Liver (tissue), 9 donors: ENCODE data around the gene PLA2G6. TPM values are rescaled to one million over a fixed set of nuclear protein-coding genes. Genes with fewer than 3 reads are reported as not detected.

ENCODE experiments used
- DNase-seq: peaks from one replicate; pipeline ENCODE4 v3.0.0-alpha.2; 2017; ENCODE audit warnings: low spot score
- H3K27ac ChIP-seq, 2 donors: one replicate each; pipeline ENCODE4 v1.7.0; 2013; ENCODE audit warnings: inconsistent platforms in 2 of 2, low read length in 2 of 2, control low read depth in 1 of 2, low read depth in 1 of 2, mild to moderate bottlenecking in 1 of 2
- H3K27me3 ChIP-seq, 4 donors: one replicate each; pipeline versions ENCODE4 v1.6.1 to v1.7.0; 2013; ENCODE audit warnings: low read length in 3 of 4, inconsistent platforms in 1 of 4, mild to moderate bottlenecking in 1 of 4, moderate library complexity in 1 of 4; ENCODE audit not compliant: control insufficient read depth in 4 of 4, insufficient read depth in 4 of 4
- H3K36me3 ChIP-seq, 4 donors: one replicate each; pipeline versions ENCODE4 v1.6.1 to v1.7.0; 2013; ENCODE audit warnings: low read length in 3 of 4, mild to moderate bottlenecking in 3 of 4, low read depth in 1 of 4, moderate library complexity in 1 of 4; ENCODE audit not compliant: control insufficient read depth in 4 of 4, insufficient read depth in 3 of 4
- H3K4me1 ChIP-seq, 4 donors: one replicate each; pipeline versions ENCODE4 v1.6.1 to v1.7.0; 2013; ENCODE audit warnings: low read length in 3 of 4, mild to moderate bottlenecking in 3 of 4, moderate library complexity in 1 of 4; ENCODE audit not compliant: control insufficient read depth in 4 of 4, insufficient read depth in 4 of 4
- H3K4me3 ChIP-seq, 3 donors: one replicate each; pipeline versions ENCODE4 v1.6.1 to v1.7.0; 2013; ENCODE audit warnings: low read length in 3 of 3, control low read depth in 1 of 3, low read depth in 1 of 3, mild to moderate bottlenecking in 1 of 3
- H3K9ac ChIP-seq, 2 donors: one replicate each; pipeline ENCODE4 v1.7.0; 2013; ENCODE audit warnings: low read length in 2 of 2, mild to moderate bottlenecking in 2 of 2, moderate library complexity in 2 of 2, control low read depth in 1 of 2, low read depth in 1 of 2
- H3K9me3 ChIP-seq, 4 donors: one replicate each; pipeline versions ENCODE4 v1.6.1 to v1.7.0; 2013; ENCODE audit warnings: low read length in 3 of 4; ENCODE audit not compliant: control insufficient read depth in 4 of 4
- ATF3 ChIP-seq: IDR thresholded peaks from 2 replicates; pipeline ENCODE4 v1.6.1; 2016; ENCODE audit warnings: antibody characterized with exemption
- EGR1 ChIP-seq, 2 donors: IDR thresholded peaks; 2 replicates each; pipeline ENCODE4 v1.6.1; 2016 to 2018; ENCODE audit warnings: antibody characterized with exemption in 2 of 2, low read depth in 2 of 2
- FOXA1 ChIP-seq: IDR thresholded peaks from 2 replicates; pipeline ENCODE4 v1.6.1; 2016; ENCODE audit warnings: antibody characterized with exemption
- FOXA2 ChIP-seq: IDR thresholded peaks from 2 replicates; pipeline ENCODE4 v1.6.1; 2016; ENCODE audit warnings: antibody characterized with exemption
- GABPA ChIP-seq, 2 donors: IDR thresholded peaks in 1 of 2; conservative IDR thresholded peaks in 1 of 2; 2 replicates each; pipeline ENCODE4 v1.6.1; 2016; ENCODE audit warnings: antibody characterized with exemption in 2 of 2, mild to moderate bottlenecking in 1 of 2, moderate library complexity in 1 of 2
- HNF4A ChIP-seq, 2 donors: conservative IDR thresholded peaks; 2 replicates each; pipeline ENCODE4 v1.6.1; 2016; ENCODE audit warnings: antibody characterized with exemption in 2 of 2, mild to moderate bottlenecking in 2 of 2
- HNF4G ChIP-seq: IDR thresholded peaks from 2 replicates; pipeline ENCODE4 v1.6.1; 2016; ENCODE audit warnings: antibody characterized with exemption
- JUND ChIP-seq, 2 donors: IDR thresholded peaks; 2 replicates each; pipeline ENCODE4 v1.6.1; 2016; ENCODE audit warnings: antibody characterized with exemption in 2 of 2
- NR2F2 ChIP-seq: IDR thresholded peaks from 2 replicates; pipeline ENCODE4 v1.6.1; 2016; ENCODE audit warnings: antibody characterized with exemption
- RAD21 ChIP-seq, 2 donors: IDR thresholded peaks; 2 replicates each; pipeline ENCODE4 v1.6.1; 2016; ENCODE audit warnings: antibody characterized with exemption in 2 of 2, mild to moderate bottlenecking in 2 of 2
- REST ChIP-seq: IDR thresholded peaks from 2 replicates; pipeline ENCODE4 v1.6.1; 2016; ENCODE audit warnings: antibody characterized with exemption, mild to moderate bottlenecking
- RXRA ChIP-seq, 2 donors: IDR thresholded peaks; 2 replicates each; pipeline ENCODE4 v1.6.1; 2017 to 2018; ENCODE audit warnings: antibody characterized with exemption in 2 of 2, mild to moderate bottlenecking in 1 of 2
- SP1 ChIP-seq: IDR thresholded peaks from 2 replicates; pipeline ENCODE4 v1.6.1; 2018; ENCODE audit warnings: antibody characterized with exemption, mild to moderate bottlenecking
- TAF1 ChIP-seq: conservative IDR thresholded peaks from 2 replicates; pipeline ENCODE4 v1.6.1; 2016; ENCODE audit warnings: antibody characterized with exemption, mild to moderate bottlenecking
- YY1 ChIP-seq: IDR thresholded peaks from 2 replicates; pipeline ENCODE4 v1.6.1; 2016; ENCODE audit warnings: antibody characterized with exemption, mild to moderate bottlenecking
- WGBS: extraction: QIAGEN DNeasy Blood & Tissue Kit; methylation state at CpG from one replicate; pipeline ENCODE4 v1.1.7; 2013; 5-methylcytosine and 5-hydroxymethylcytosine counted together
- polyA plus RNA-seq, 2 donors: library from polyadenylated mRNA; stranded (reverse) in 1 of 2; unstranded in 1 of 2; fragments of 200-250 nt in 1 of 2; fragments of >200 nt in 1 of 2; fragmentation: Nextera tagmentation in 1 of 2; extraction: Ambion mirVana in 1 of 2; gene quantifications; one replicate each; pipeline versions ENCODE4 v1.2.1 to v1.2.3, GENCODE V29; 2013 to 2015
- total RNA-seq, 2 donors: library from RNA; depleted of rRNA; stranded (reverse); fragments of >200 nt; gene quantifications; one replicate each; pipeline ENCODE4 v1.2.3, GENCODE V29; 2014
- TF ChIP-seq, protein P1 (sequence below): IDR thresholded peaks from 2 replicates; pipeline ENCODE4 v1.6.1; 2016; ENCODE audit warnings: antibody characterized with exemption
- TF ChIP-seq, protein P2 (sequence below): IDR thresholded peaks from 2 replicates; pipeline ENCODE4 v1.6.1; 2016; ENCODE audit warnings: antibody characterized with exemption
- TF ChIP-seq, protein P3 (sequence below): fragments of 150-350 bp; IDR thresholded peaks from 2 replicates; pipeline ENCODE4 v1.5.1; 2017; ENCODE audit warnings: improper control_type of control experiment, low read depth, low read length; ENCODE audit not compliant: missing input control
- donor health status: healthy.
- donor health status: healthy.
- donor health status: healthy.
- donor health status: healthy.
- donor health status: healthy.

Gene PLA2G6
- total and polyA plus RNA-seq, 4 donors = 5.7 to 9.0 (median 7.2) TPM

GRCh38 chr22:38196791-38197419 is 15.3 kb upstream of the PLA2G6 start:
- WGBS = 83% methylated on average over 19 of the region's 19 CpGs
- Histone ChIP-seq H3K9ac (no peak overlapping the region), H3K36me3 (no peaks in the 10 kb centered on the region), H3K27me3 (no peaks in the 10 kb centered on the region), H3K27ac (no peak overlapping the region), H3K9me3 (no peaks in the 10 kb centered on the region), H3K4me1 (peaks cover 12 to 23% (median 16%) of the 10 kb centered on the region in 4 donors), H3K4me3 (no peak overlapping the region)
- TF ChIP-seq FOXA2 (no peak), TAF1 (no peak)
- DNase-seq = no peak

DNA sequence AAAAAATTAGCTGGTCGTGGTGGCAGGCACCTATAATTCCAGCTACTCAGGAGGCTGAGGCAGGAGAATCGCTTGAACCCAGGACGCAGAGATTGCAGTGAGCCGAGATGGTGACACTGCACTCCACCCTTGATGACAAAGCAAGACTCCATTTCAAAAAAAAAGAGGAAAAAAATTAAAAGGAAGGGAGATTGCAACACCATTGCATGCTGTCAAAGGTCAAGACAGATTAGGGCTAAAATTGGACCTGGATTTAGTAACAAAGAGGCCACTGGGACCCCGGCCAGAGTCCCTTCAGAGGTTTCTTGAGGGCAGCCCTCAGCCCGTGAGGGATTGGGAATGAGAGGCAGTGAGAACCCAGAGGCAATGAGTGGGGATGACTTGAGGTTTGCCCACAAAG is 11.9 kb upstream of the PLA2G6 start:
- no peak for DNase-seq
- no peak overlapping the region for H3K4me3 ChIP-seq
- peak overlapping the region in 1 of 2 donors; percentile 27 for H3K27ac ChIP-seq
- 9% methylated on average over 6 of the region's 6 CpGs for WGBS
- no peak overlapping the region for H3K9ac ChIP-seq
- H3K4me1 ChIP-seq = peaks cover 19 to 33% (median 25%) of the 10 kb centered on the region in 4 donors
- H3K27me3 ChIP-seq = no peaks in the 10 kb centered on the region
- peak; percentile 81 for TF ChIP-seq SP1
- peak; percentile 45 for TF ChIP-seq FOXA2
- TF ChIP-seq, protein P1, sequence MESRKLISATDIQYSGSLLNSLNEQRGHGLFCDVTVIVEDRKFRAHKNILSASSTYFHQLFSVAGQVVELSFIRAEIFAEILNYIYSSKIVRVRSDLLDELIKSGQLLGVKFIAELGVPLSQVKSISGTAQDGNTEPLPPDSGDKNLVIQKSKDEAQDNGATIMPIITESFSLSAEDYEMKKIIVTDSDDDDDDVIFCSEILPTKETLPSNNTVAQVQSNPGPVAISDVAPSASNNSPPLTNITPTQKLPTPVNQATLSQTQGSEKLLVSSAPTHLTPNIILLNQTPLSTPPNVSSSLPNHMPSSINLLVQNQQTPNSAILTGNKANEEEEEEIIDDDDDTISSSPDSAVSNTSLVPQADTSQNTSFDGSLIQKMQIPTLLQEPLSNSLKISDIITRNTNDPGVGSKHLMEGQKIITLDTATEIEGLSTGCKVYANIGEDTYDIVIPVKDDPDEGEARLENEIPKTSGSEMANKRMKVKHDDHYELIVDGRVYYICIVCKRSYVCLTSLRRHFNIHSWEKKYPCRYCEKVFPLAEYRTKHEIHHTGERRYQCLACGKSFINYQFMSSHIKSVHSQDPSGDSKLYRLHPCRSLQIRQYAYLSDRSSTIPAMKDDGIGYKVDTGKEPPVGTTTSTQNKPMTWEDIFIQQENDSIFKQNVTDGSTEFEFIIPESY = peak; percentile 81
- peak; percentile 80 for TF ChIP-seq HNF4G
- peak; percentile 99 for TF ChIP-seq NR2F2
- TF ChIP-seq JUND (IDR thresholded peaks at IDR 0.05) = peak; percentile 49 to 91
- TF ChIP-seq RAD21 (IDR thresholded peaks at IDR 0.05) = peak; percentile 56 to 64
- TF ChIP-seq, protein P2, sequence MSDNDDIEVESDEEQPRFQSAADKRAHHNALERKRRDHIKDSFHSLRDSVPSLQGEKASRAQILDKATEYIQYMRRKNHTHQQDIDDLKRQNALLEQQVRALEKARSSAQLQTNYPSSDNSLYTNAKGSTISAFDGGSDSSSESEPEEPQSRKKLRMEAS = peak; percentile 79
- TF ChIP-seq RXRA (IDR thresholded peaks at IDR 0.05) = peak; percentile 94 to 96
- TF ChIP-seq REST = peak; percentile 39
- TF ChIP-seq ATF3 = peak; percentile 62
- TF ChIP-seq TAF1 = no peak
- peak; percentile 46 for TF ChIP-seq FOXA1
- peak; percentile 83 for TF ChIP-seq YY1
- peak in 1 of 2 donors; percentile 46 for TF ChIP-seq EGR1 (IDR thresholded peaks at IDR 0.05; ENCODE audit: low read depth in 2 of 2)
- TF ChIP-seq, protein P3, sequence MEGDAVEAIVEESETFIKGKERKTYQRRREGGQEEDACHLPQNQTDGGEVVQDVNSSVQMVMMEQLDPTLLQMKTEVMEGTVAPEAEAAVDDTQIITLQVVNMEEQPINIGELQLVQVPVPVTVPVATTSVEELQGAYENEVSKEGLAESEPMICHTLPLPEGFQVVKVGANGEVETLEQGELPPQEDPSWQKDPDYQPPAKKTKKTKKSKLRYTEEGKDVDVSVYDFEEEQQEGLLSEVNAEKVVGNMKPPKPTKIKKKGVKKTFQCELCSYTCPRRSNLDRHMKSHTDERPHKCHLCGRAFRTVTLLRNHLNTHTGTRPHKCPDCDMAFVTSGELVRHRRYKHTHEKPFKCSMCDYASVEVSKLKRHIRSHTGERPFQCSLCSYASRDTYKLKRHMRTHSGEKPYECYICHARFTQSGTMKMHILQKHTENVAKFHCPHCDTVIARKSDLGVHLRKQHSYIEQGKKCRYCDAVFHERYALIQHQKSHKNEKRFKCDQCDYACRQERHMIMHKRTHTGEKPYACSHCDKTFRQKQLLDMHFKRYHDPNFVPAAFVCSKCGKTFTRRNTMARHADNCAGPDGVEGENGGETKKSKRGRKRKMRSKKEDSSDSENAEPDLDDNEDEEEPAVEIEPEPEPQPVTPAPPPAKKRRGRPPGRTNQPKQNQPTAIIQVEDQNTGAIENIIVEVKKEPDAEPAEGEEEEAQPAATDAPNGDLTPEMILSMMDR = no peak
- peak in 1 of 2 donors; percentile 45 for TF ChIP-seq GABPA (IDR thresholded peaks at IDR 0.05 in 1 of 2, conservative IDR thresholded peaks at IDR 0.05 in 1 of 2)
- TF ChIP-seq HNF4A (conservative IDR thresholded peaks at IDR 0.05) = peak; percentile 95 to 98
- H3K9me3 ChIP-seq = no peaks in the 10 kb centered on the region
- H3K36me3 ChIP-seq = no peaks in the 10 kb centered on the region
